Measurements from ENCODE around the gene FAM209B. TPM values are rescaled to one million over a fixed set of nuclear protein-coding genes. Genes with fewer than 3 reads are reported as not detected.

Gene FAM209B
- total RNA-seq, 1 experiment from 2014 or later, result not detected

GRCh38 chr20:56572172-56572571, 39.1 kb downstream of the FAM209B start:
- peaks cover 10% of the 10 kb centered on the region for H3K4me1 Mint-ChIP-seq (ENCODE audit: low read depth, unreplicated experiment)

GRCh38 chr20:56573986-56574385, 40.9 kb downstream of the FAM209B start:
- TF ChIP-seq CTCF (IDR thresholded peaks at IDR 0.05; ENCODE audit: insufficient read depth in 1 of 2, low read depth in 1 of 2, low read length in 1 of 2, severe bottlenecking in 1 of 2, unreplicated experiment in 1 of 2), result no peak
- Histone ChIP-seq H3K4me3 (ENCODE audit: low read depth, low read length) (no peak overlapping the region), H3K36me3 (ENCODE audit: control insufficient read depth, insufficient read depth, low read length) (no peaks in the 10 kb centered on the region), H3K4me1 (peaks cover 5% of the 10 kb centered on the region), H3K27me3 (replicated peaks; ENCODE audit: control insufficient read depth, insufficient read depth, low read length) (no peaks in the 10 kb centered on the region), H3K9me3 (no peaks in the 10 kb centered on the region)
- H3K36me3 Mint-ChIP-seq (ENCODE audit: insufficient read depth, unreplicated experiment), result no peaks in the 10 kb centered on the region
- CTCF ChIA-PET, result no interaction called here
- POLR2A ChIA-PET, result no interaction called here
- H3K4me3 Mint-ChIP-seq (ENCODE audit: unreplicated experiment), result no peak overlapping the region
- intact Hi-C loops (cut with micrococcal nuclease; ENCODE audit: unreplicated experiment), result no loop called here
- DNase-seq, result no peak
- peaks cover 12% of the 10 kb centered on the region for H3K9me3 Mint-ChIP-seq (ENCODE audit: unreplicated experiment)
- H3K4me1 Mint-ChIP-seq (ENCODE audit: low read depth, unreplicated experiment), result peaks cover 13% of the 10 kb centered on the region
- H3K27ac Mint-ChIP-seq (ENCODE audit: unreplicated experiment), result no peak overlapping the region
- no peaks in the 10 kb centered on the region for H3K27me3 Mint-ChIP-seq (ENCODE audit: insufficient read depth, unreplicated experiment)
- BruUV-seq (replicated peaks), result no TSS peak

More at GRCh38 chr20:56572172-56572571, 39.1 kb downstream of the FAM209B start:
- ChIA-PET CTCF (no interaction called here), POLR2A (no interaction called here)
- intact Hi-C loops (cut with micrococcal nuclease; ENCODE audit: unreplicated experiment), result no loop called here
- H3K27me3 ChIP-seq (replicated peaks; ENCODE audit: control insufficient read depth, insufficient read depth, low read length), result no peaks in the 10 kb centered on the region
- H3K9me3 Mint-ChIP-seq (ENCODE audit: unreplicated experiment), result peaks cover 12% of the 10 kb centered on the region
- no peaks in the 10 kb centered on the region for H3K27me3 Mint-ChIP-seq (ENCODE audit: insufficient read depth, unreplicated experiment)
- no peak for DNase-seq
- no peaks in the 10 kb centered on the region for H3K4me1 ChIP-seq
- H3K4me3 Mint-ChIP-seq (ENCODE audit: unreplicated experiment), result no peak overlapping the region
- no peaks in the 10 kb centered on the region for H3K36me3 Mint-ChIP-seq (ENCODE audit: insufficient read depth, unreplicated experiment)
- H3K9me3 ChIP-seq, result no peaks in the 10 kb centered on the region
- H3K36me3 ChIP-seq (ENCODE audit: control insufficient read depth, insufficient read depth, low read length), result no peaks in the 10 kb centered on the region
- BruUV-seq (replicated peaks), result no TSS peak
- H3K27ac Mint-ChIP-seq (ENCODE audit: unreplicated experiment), result no peak overlapping the region
- no peak for TF ChIP-seq CTCF (IDR thresholded peaks at IDR 0.05; ENCODE audit: insufficient read depth in 1 of 2, low read depth in 1 of 2, low read length in 1 of 2, severe bottlenecking in 1 of 2, unreplicated experiment in 1 of 2)
- no peak overlapping the region for H3K4me3 ChIP-seq (ENCODE audit: low read depth, low read length)

- H3K36me3 Mint-ChIP-seq (ENCODE audit: insufficient read depth, unreplicated experiment), result no peaks in the 10 kb centered on the region
- intact Hi-C loops (cut with micrococcal nuclease; ENCODE audit: unreplicated experiment), result no loop called here
- Histone ChIP-seq H3K9me3 (no peaks in the 10 kb centered on the region), H3K36me3 (ENCODE audit: control insufficient read depth, insufficient read depth, low read length) (no peaks in the 10 kb centered on the region), H3K4me3 (ENCODE audit: low read depth, low read length) (no peak overlapping the region), H3K27me3 (replicated peaks; ENCODE audit: control insufficient read depth, insufficient read depth, low read length) (no peaks in the 10 kb centered on the region), H3K4me1 (peaks cover 12% of the 10 kb centered on the region)
- H3K4me3 Mint-ChIP-seq (ENCODE audit: unreplicated experiment), result no peak overlapping the region
- H3K4me1 Mint-ChIP-seq (ENCODE audit: low read depth, unreplicated experiment), result peaks cover 19% of the 10 kb centered on the region
- ChIA-PET CTCF (interaction anchor here (1.8 kb wide), 1 partner anchor 24 kb away, joined by 7 read pairs; no protein-coding TSS in a partner anchor), POLR2A (no interaction called here)
- peaks cover 12% of the 10 kb centered on the region for H3K9me3 Mint-ChIP-seq (ENCODE audit: unreplicated experiment)
- DNase-seq, result no peak
- H3K27me3 Mint-ChIP-seq (ENCODE audit: insufficient read depth, unreplicated experiment), result no peaks in the 10 kb centered on the region
- TF ChIP-seq CTCF (IDR thresholded peaks at IDR 0.05; ENCODE audit: insufficient read depth in 1 of 2, low read depth in 1 of 2, low read length in 1 of 2, severe bottlenecking in 1 of 2, unreplicated experiment in 1 of 2), result no peak
- BruUV-seq (replicated peaks), result no TSS peak
- H3K27ac Mint-ChIP-seq (ENCODE audit: unreplicated experiment), result peak overlapping the region; percentile 4
Measured at GRCh38 chr20:56574531-56575142, 41.6 kb downstream of the FAM209B start.

All from Caco-2 (cell line).